Keratinocyte (primary cell): ENCODE measurements around the gene SDF4.

Experiments used
- CTCF ChIP-seq, 3 experiments: IDR thresholded peaks in 1 of 3; conservative IDR thresholded peaks in 1 of 3; optimal IDR thresholded peaks in 1 of 3; 2 replicates in 2 of 3; 3 replicates in 1 of 3; pipeline versions ENCODE3 to v1.5.1; 2011; ENCODE audit warnings: low read length in 3 of 3, mild to moderate bottlenecking in 3 of 3, moderate library complexity in 2 of 3, control low read depth in 1 of 3, inconsistent platforms in 1 of 3; ENCODE audit not compliant: insufficient read depth in 2 of 3; ENCODE audit errors: extremely low read depth in 1 of 3
- EZH2 ChIP-seq: IDR thresholded peaks from one replicate; pipeline ENCODE4 v1.6.1; 2012; ENCODE audit warnings: inconsistent platforms, mild to moderate bottlenecking, low read length, moderate library complexity

- no peak for TF ChIP-seq EZH2
- TF ChIP-seq CTCF (optimal IDR thresholded peaks at IDR 0.05 in 1 of 3, IDR thresholded peaks at IDR 0.05 in 1 of 3, conservative IDR thresholded peaks at IDR 0.05 in 1 of 3; ENCODE audit: extremely low read depth in 1 of 3, insufficient read depth in 2 of 3, low read length in 3 of 3), result no peak
Measured at GRCh38 chr1:1232208-1232795, 501 bp upstream of the SDF4 start, which contains the start of gene B3GALT6.
